LHCN-M2 (cell line): Measurements from ENCODE around the gene MAP3K2. TPM values are rescaled to one million over a fixed set of nuclear protein-coding genes. Genes with fewer than 3 reads are reported as not detected.

Source experiments
- DNase-seq: peaks from one replicate; pipeline ENCODE4 v3.0.0-alpha.2; 2012; ENCODE audit warnings: low read depth
- total RNA-seq: library from RNA; depleted of rRNA; stranded (reverse); fragments of >200 nt; gene quantifications from 2 replicates; pipeline ENCODE4 v1.2.3, GENCODE V29; 2014; rRNA removed

Gene MAP3K2
- total RNA-seq, 1 experiment from 2014 or later = 38.4 TPM

DNA sequence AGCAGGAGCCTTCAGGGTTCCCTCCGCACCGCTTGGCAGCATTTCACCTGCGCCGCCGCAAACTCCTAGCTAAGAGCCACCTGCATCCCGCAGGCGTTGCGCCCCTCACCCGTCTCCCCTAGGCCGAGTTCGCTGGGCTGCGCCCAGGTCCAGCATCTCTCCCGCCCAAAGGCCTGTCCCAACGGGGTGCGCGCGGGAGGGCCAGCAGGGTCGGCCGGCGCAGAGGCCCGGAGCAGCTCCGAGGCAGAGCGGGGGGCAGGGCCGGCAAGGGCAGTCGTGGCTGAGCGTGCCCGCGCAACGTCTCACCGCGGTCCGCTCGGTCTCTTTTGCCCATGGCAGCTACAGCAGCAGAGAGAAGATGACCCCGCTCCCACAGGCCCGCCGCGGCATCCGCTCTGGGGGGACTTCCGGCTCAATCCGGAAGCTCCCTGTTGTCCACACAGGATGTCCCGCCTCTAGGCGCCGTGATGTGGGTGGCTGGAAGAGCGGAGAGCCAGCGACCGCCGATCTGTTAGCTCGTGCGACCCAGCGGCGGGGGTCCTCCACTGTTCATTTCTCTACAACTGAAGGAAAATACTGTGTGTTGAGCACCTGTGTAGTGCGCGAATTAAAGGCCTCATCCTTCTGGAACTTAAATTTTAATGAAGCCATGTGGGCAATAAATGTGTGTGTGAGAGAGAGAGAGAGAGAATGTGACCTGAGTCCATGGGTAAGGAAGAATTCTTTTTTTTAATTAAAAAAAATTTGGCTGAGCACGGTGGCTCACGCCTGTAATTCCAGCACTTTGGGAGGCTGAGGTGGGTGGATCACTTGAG lies 93.8 kb downstream of the MAP3K2 start, which contains the start of gene ERCC3:
TSS of gene ERCC3 (minus strand) at position 397 of the 815 bp plus-strand sequence. CDS start at position 334, 63 bp downstream.
- peak; percentile 79 for DNase-seq

DNA sequence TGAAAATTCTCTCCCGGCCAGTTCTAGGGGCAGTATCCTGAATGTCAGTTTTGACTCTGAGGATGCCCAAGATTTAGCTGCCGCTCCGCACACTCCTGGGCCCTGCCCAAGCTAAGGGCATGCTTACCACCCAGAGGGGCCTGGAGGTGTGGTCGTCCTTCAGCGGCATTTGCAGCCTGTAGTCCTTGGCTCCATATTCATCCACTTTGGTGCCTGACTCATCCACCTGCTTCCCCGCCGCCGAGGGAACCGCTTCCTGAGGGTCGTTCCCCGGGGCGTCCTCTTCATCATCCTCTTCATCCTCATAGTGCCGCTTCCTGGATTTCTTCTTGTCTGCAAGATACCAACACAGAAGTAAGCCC lies 94.4 kb downstream of the MAP3K2 start:
- DNase-seq = no peak

DNA sequence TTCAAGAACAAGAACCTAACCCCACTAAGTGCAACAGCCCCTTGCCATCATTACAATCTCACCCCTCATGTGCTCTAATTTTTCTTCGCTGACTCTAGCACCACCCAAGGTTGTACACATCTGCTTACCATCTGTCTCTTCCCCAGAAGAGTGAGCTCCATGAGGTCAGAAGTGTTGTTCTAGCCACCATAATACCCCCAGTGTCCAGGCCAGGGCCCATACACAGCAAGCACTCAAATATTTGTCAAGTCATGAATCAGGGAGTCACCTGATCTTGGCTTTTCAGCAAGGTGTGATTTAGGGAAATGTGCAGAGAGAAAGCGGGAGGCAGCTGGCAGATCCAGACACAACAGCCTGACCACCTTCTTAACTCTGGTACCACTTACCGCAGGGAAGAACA lies 99.5 kb downstream of the MAP3K2 start:
- no peak for DNase-seq

DNA sequence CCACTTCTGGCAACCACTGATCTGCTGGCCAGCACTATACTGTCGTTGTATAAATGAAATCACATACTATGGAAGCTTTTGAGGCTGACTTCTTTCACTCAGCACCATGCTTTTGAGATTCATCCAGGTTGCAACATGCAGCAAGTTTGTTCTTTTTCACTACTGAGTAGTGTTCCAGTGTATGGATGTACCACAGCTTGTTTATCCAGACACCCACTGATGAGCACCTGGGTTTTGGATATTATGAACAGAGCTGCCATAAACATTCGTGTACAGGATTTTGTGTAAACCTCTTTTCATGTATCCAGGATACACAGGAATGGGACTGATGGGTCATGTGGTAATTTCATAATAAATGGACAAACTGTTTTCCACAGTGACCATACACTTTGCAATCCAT lies 104.5 kb downstream of the MAP3K2 start:
- DNase-seq = no peak

DNA sequence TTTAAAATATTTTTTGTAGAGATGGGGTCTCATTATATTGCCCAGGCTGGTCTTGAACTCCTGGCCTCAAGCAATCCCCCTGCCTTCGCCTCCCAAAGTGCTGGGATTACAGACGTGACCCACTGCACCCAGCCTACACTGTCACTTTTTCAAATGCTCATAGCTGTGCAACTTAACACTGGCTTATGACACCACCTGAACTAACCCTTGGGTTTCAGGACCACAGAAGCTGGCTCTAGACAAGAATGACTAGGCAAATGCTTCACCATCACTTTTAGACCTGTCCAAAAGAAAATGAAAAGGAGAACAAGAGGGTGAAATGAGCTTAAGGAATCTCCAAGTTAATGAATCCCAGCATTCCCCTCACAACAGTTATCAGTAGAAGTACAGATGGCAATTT lies 107.1 kb downstream of the MAP3K2 start:
- DNase-seq = no peak

DNA sequence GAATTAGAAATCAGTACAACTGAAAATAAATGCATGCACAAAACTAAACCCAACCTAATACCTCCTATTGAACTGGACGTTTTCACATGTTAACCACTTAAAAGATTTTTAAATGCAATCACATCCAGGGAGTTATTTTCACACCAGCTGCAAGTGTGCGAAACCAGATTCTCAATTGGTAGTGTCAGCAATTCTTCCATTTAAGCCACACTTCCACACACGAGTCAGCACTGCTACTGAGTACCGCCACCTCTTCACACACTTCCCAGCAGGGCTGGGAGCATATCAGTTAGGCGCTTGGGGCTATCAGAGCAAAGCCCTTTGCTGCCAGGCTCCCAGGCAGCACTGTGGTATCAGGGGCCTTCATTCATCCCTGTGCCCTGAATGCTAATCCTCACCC lies 108.0 kb downstream of the MAP3K2 start:
- DNase-seq = no peak

DNA sequence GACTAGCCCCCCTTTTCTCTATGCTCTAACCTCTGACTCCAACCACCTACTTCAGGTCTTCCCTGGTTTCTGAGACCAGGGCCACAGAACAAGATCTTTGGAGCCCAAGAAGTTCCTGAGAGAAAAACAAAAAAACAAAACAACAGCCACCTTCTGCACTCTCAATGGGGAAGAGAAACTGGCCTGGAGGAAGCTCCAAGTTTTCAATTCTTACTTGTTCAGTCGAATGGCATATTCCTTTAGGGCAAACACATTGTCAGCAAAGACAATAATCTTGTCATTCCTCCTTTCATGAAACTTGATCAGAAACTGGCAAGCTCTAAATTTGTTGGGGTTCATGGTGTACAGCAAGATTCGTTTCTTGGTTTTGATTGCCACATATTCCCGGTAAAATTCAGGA lies 108.8 kb downstream of the MAP3K2 start:
- no peak for DNase-seq

DNA sequence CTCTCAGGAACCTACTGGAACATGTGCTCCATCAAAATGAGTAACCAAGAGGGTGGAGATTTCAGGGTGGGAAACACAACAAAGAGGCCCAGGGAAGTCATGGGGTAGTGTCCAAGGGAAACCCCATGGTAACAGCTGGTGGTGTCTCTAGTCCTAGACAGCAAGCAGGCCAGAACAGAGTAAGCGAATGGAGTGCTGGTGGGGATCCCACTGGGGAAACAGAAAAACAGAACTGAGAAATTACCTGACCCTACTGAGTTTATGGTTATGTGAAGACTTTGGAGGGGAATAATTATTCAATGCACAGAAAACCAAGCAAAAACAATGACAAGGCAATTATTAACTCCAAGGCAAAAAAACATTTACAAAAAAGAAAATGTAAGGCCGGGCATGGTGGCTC lies 110.7 kb downstream of the MAP3K2 start:
- DNase-seq = peak; percentile 40

DNA sequence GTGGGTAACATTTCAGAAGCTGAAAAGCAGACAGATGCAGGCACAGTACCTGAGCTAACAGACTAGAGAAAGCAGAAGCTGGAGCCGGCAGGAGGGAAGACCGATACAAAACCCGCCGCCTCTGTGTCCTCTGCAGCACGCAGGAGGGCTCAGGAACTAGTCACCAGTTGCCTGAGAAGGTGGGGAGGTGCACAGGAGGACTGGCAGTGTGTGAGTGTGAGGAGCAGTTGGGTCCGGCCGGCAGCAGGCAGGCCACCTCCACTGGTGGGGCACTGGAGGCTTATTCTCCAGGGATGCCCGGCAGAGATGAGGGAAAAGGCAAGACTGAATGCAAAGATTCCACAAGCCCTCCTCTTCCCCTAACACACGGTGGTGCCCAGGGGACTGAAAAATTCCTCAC lies 112.0 kb downstream of the MAP3K2 start:
- no peak for DNase-seq

DNA sequence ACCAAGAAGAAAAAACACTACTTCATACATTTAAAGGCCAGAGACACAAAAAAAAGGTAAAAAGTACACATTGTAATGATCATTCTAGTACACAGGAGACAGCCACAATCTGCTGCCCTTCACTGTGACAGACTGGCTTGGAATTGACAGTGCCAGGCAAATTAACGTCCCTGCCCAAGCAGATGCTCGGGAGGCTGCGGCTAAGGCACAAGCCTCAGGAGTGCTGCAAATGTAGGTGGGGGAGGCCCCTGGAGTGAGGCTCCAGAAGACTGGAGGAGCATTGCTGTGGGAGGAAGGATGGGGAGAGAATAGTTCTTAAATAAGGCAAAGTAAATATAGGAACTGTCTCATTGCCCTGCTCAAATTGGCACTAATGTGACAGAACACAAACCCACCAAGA lies 112.4 kb downstream of the MAP3K2 start:
- DNase-seq = no peak

DNA sequence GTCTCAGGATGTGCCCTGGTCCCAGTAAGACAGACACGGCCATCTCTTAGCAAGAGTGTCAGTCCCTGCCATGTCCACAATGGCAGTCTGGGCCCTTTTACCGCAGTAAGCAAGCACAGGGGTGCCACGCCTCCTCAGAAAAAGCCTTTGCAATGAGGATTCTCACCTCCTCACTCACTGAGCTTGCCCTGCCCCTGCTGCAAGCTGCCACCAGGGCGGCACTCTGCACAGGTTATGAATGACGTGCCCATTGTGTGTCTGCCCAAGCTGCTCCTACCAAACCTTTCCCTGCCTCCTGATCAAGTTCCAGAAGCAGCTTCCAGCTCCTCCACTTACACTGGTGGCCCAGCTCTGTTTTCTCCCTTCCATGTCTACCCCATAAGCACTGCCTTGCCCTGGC lies 117.1 kb downstream of the MAP3K2 start:
- no peak for DNase-seq

DNA sequence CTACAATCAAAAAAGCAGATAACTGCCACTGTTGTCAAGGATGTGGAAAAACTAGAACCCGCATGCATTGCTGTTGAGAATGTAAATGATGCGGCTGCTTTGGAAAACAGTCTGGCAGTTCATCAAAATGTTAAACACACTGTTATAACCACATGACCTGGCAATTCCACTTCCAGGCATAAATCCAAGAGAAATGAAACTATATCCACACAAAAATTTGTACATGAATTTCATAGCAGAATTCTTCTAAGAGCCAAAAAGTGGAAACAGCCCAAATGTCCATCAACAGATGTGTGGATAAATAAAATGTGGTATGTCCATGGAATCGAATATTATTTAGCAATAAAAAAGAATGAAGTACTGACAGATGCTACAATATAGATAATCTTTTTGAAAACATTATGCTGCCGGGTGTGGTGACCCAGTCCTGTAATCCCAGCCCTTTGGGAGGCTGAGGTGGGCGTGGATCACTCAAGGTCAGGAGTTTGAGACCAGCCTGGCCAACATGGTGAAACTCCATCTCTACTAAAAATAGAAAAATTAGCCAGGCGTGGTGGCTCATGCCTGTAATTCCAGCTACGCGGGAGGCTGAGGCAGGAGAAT lies 125.9 kb downstream of the MAP3K2 start:
- DNase-seq = peak; percentile 35

DNA sequence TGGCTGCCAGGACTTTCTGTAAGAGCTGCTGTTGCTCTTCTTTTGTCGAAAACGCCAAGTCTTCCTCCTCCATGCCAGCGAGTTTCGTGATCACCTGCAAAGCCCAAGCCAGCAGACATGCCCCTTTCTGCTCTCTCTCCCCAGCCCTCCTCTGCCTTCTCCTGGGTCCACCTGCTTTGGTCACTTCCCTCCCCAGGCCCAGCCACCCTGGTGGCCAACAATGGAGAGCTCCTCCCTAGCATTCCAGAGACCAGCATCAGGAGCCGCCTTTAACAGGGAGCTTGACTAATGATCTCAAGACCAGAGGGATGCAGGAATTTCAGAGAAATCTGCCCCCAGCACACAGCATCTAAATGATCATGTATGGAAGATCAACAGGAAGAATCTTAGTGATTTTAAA lies 128.4 kb downstream of the MAP3K2 start:
- no peak for DNase-seq

DNA sequence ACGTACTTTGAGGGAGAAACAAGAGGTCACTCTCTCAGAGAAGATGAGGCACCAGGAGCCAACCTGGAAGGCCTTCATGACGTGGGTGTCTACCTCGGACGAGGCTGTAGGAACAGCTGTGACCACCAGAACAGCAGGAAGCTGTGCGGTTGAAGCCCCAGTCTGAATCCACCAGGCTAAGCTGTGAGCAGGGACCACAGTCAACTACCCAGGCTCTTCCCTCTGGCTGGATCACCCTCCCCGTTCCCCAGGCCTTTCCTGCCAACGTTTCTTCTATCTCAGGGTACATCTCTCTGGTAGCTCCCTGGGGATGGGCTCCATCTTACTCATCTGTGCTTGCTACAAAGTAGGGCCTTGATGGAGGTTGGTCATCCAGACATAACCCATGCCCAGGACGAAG lies 130.9 kb downstream of the MAP3K2 start:
- DNase-seq = no peak

DNA sequence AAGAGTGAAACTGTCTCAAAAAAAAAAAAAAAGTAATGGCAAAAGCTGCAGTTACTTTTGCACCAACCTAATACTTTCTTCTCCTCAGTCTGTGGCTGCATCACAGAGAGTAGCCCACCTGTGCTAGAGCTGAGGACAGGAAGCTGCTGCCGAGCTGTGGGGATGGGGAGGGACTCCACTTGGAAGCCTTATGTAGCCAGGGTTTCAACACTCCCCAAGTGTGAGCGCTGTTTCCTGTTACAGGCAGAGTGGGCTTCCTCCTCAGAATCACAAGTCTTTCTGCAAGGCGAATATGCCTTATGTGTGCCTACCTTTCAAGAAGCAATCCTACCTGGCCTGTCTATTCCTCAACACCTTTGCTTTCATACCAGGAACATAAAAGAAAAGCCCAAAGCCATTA lies 131.4 kb downstream of the MAP3K2 start:
- no peak for DNase-seq

DNA sequence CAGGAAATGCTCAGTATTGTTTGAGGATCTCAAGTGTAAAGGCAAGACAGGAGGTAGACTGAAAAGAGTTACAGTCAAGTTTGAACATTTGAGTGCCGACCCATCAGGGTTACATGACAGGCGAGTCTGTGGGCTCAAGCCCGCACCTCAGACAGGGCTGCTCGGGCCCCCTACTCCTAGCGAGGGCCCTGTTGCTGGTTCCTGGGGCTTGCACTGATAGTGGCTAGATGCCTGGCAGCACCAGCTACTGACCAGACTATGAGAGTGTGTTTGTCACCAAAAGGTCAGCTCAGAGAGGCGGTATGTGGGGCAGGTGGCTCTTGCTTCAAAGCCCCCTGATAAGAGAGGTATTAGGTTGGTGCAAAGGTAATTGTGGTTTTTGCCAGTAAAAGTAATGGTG lies 132.1 kb downstream of the MAP3K2 start:
- DNase-seq = no peak

DNA sequence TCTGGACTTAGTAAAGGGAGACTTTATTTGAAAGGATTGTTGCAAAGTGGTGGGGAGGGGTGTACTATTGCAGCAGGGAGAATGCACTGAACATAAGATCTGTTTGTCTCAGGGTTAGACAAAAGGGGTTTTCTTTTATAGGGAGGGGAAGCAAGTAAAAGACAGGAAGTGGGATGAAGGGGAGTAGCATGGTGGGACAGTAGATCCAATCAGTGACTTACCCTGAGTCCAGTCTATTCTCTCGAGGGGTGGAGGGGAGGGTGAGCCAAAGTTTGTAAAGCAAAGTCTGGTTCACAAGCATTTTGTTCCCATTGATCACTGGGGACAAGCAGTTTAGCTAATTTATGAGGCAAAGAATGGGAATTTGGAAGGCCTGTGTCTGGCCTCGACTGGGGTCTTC lies 132.6 kb downstream of the MAP3K2 start:
- DNase-seq = no peak

DNA sequence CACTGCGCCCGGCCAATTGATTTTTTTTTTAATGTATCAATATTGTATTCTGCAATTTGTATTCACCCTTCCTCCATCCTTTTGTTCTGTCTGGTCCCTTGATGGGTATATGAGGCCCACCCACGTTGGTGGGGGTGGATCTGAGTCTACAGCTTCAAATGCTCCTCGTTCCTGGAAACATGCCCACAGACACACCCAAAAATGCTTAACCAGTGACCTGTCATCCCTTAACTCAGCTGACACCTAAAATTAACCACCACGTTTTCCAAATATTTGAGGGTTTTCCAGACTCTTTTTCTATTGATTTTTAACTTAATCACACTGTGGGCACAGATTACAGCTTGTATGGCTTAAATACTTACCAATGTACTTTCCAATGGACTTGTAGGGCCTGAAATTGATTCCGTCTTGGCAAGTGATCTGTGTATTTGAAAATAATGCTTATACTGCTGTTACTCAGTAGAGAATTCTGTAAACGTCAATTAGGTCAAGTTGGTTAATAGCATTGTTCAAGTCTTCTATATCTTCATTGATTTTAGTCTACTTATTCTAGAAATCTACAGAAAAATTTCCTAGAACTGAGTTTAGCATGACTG lies 133.3 kb downstream of the MAP3K2 start:
- peak; percentile 40 for DNase-seq

Other genes with a start within 250 kb of the MAP3K2 start
- gene CYP27C1, start 167.7 kb downstream of the MAP3K2 start, total RNA-seq = 0.32 and 0.63 TPM in 2 replicates
- 32.6 and 38.9 TPM in 2 replicates for gene ERCC3, start 93.8 kb downstream of the MAP3K2 start, total RNA-seq
- gene PROC, start 30.5 kb upstream of the MAP3K2 start, total RNA-seq = not detected in 2 replicates
- gene IWS1, start 138.5 kb upstream of the MAP3K2 start, total RNA-seq = 42.1 and 47.5 TPM in 2 replicates
- gene MYO7B, start 147.7 kb upstream of the MAP3K2 start, total RNA-seq = 0.13 and 0.29 TPM in 2 replicates